ENCODE data around the gene MPZL1.

MPZL1 gene

GRCh38 chr1:167775178-167775577 lies 53.4 kb downstream of the MPZL1 start:
- Histone ChIP-seq H3K27ac (ENCODE audit: low read length) (no peak overlapping the region), H3K9me3 (ENCODE audit: insufficient read depth, low read depth, low read length) (no peaks in the 10 kb centered on the region), H3K27me3 (ENCODE audit: insufficient read depth, low read length) (no peaks in the 10 kb centered on the region; the same call in 1 of the 2 replicates), H3K4me1 (ENCODE audit: insufficient read depth, low read length) (peaks cover 3% of the 10 kb centered on the region; the same call in 1 of the 2 replicates), H3K36me3 (ENCODE audit: insufficient read depth, low read depth, low read length) (peaks cover 72% of the 10 kb centered on the region), H3K4me3 (ENCODE audit: low read length) (no peak overlapping the region), H3K9ac (ENCODE audit: low read depth, low read length) (no peak overlapping the region)

GRCh38 chr1:167776151-167776550 lies 54.4 kb downstream of the MPZL1 start:
- H3K4me1 ChIP-seq (ENCODE audit: insufficient read depth, low read length) = no peaks in the 10 kb centered on the region
- H3K36me3 ChIP-seq (ENCODE audit: insufficient read depth, low read depth, low read length) = peaks cover 72% of the 10 kb centered on the region
- H3K27me3 ChIP-seq (ENCODE audit: insufficient read depth, low read length) = no peaks in the 10 kb centered on the region; the same call in 1 of the 2 replicates
- H3K27ac ChIP-seq (ENCODE audit: low read length) = no peak overlapping the region
- no peak overlapping the region for H3K9ac ChIP-seq (ENCODE audit: low read depth, low read length)
- no peak overlapping the region for H3K4me3 ChIP-seq (ENCODE audit: low read length)
- H3K9me3 ChIP-seq (ENCODE audit: insufficient read depth, low read depth, low read length) = no peaks in the 10 kb centered on the region

- no peaks in the 10 kb centered on the region for H3K4me1 ChIP-seq (ENCODE audit: insufficient read depth, low read length)
- no peaks in the 10 kb centered on the region for H3K9me3 ChIP-seq (ENCODE audit: insufficient read depth, low read depth, low read length)
- H3K27me3 ChIP-seq (ENCODE audit: insufficient read depth, low read length) = no peaks in the 10 kb centered on the region; the same call in 1 of the 2 replicates
- no peak overlapping the region for H3K27ac ChIP-seq (ENCODE audit: low read length)
- H3K36me3 ChIP-seq (ENCODE audit: insufficient read depth, low read depth, low read length) = peaks cover 72% of the 10 kb centered on the region
- no peak overlapping the region for H3K4me3 ChIP-seq (ENCODE audit: low read length)
- H3K9ac ChIP-seq (ENCODE audit: low read depth, low read length) = no peak overlapping the region
Observed at GRCh38 chr1:167776616-167777268, 55.0 kb downstream of the MPZL1 start.

- H3K27ac ChIP-seq (ENCODE audit: low read length) = no peak overlapping the region
- no peaks in the 10 kb centered on the region for H3K9me3 ChIP-seq (ENCODE audit: insufficient read depth, low read depth, low read length)
- H3K27me3 ChIP-seq (ENCODE audit: insufficient read depth, low read length) = no peaks in the 10 kb centered on the region; the same call in 1 of the 2 replicates
- H3K36me3 ChIP-seq (ENCODE audit: insufficient read depth, low read depth, low read length) = peaks cover 69% of the 10 kb centered on the region
- H3K4me1 ChIP-seq (ENCODE audit: insufficient read depth, low read length) = no peaks in the 10 kb centered on the region
- H3K4me3 ChIP-seq (ENCODE audit: low read length) = no peak overlapping the region
- no peak overlapping the region for H3K9ac ChIP-seq (ENCODE audit: low read depth, low read length)
Observed at GRCh38 chr1:167777269-167777650, 55.5 kb downstream of the MPZL1 start.

GRCh38 chr1:167781558-167781957 lies 59.8 kb downstream of the MPZL1 start:
- Histone ChIP-seq H3K27me3 (ENCODE audit: insufficient read depth, low read length) (no peaks in the 10 kb centered on the region), H3K4me3 (ENCODE audit: low read length) (no peak overlapping the region), H3K9ac (ENCODE audit: low read depth, low read length) (no peak overlapping the region), H3K27ac (ENCODE audit: low read length) (no peak overlapping the region), H3K9me3 (ENCODE audit: insufficient read depth, low read depth, low read length) (no peaks in the 10 kb centered on the region), H3K36me3 (ENCODE audit: insufficient read depth, low read depth, low read length) (peaks cover 29% of the 10 kb centered on the region), H3K4me1 (ENCODE audit: insufficient read depth, low read length) (no peaks in the 10 kb centered on the region)

GRCh38 chr1:167782946-167783345 lies 61.2 kb downstream of the MPZL1 start:
- Histone ChIP-seq H3K9ac (ENCODE audit: low read depth, low read length) (no peak overlapping the region), H3K4me3 (ENCODE audit: low read length) (no peak overlapping the region), H3K4me1 (ENCODE audit: insufficient read depth, low read length) (no peaks in the 10 kb centered on the region), H3K36me3 (ENCODE audit: insufficient read depth, low read depth, low read length) (peaks cover 28% of the 10 kb centered on the region), H3K9me3 (ENCODE audit: insufficient read depth, low read depth, low read length) (no peaks in the 10 kb centered on the region), H3K27ac (ENCODE audit: low read length) (no peak overlapping the region), H3K27me3 (ENCODE audit: insufficient read depth, low read length) (no peaks in the 10 kb centered on the region)

GRCh38 chr1:167784876-167785550 lies 63.2 kb downstream of the MPZL1 start:
- no peak overlapping the region for H3K9ac ChIP-seq (ENCODE audit: low read depth, low read length)
- no peaks in the 10 kb centered on the region for H3K9me3 ChIP-seq (ENCODE audit: insufficient read depth, low read depth, low read length)
- H3K36me3 ChIP-seq (ENCODE audit: insufficient read depth, low read depth, low read length) = peaks cover 38% of the 10 kb centered on the region
- no peak overlapping the region for H3K4me3 ChIP-seq (ENCODE audit: low read length)
- H3K4me1 ChIP-seq (ENCODE audit: insufficient read depth, low read length) = no peaks in the 10 kb centered on the region
- no peaks in the 10 kb centered on the region for H3K27me3 ChIP-seq (ENCODE audit: insufficient read depth, low read length)
- no peak overlapping the region for H3K27ac ChIP-seq (ENCODE audit: low read length)

GRCh38 chr1:167786502-167786901 lies 64.7 kb downstream of the MPZL1 start:
- H3K9ac ChIP-seq (ENCODE audit: low read depth, low read length) = no peak overlapping the region
- H3K36me3 ChIP-seq (ENCODE audit: insufficient read depth, low read depth, low read length) = peaks cover 36% of the 10 kb centered on the region
- no peak overlapping the region for H3K4me3 ChIP-seq (ENCODE audit: low read length)
- H3K27ac ChIP-seq (ENCODE audit: low read length) = no peak overlapping the region
- H3K4me1 ChIP-seq (ENCODE audit: insufficient read depth, low read length) = no peaks in the 10 kb centered on the region
- H3K9me3 ChIP-seq (ENCODE audit: insufficient read depth, low read depth, low read length) = no peaks in the 10 kb centered on the region
- H3K27me3 ChIP-seq (ENCODE audit: insufficient read depth, low read length) = no peaks in the 10 kb centered on the region

GRCh38 chr1:167789501-167789900 lies 67.7 kb downstream of the MPZL1 start:
- no peak overlapping the region for H3K27ac ChIP-seq (ENCODE audit: low read length)
- H3K4me3 ChIP-seq (ENCODE audit: low read length) = no peak overlapping the region
- no peaks in the 10 kb centered on the region for H3K9me3 ChIP-seq (ENCODE audit: insufficient read depth, low read depth, low read length)
- H3K27me3 ChIP-seq (ENCODE audit: insufficient read depth, low read length) = no peaks in the 10 kb centered on the region
- peaks cover 36% of the 10 kb centered on the region for H3K36me3 ChIP-seq (ENCODE audit: insufficient read depth, low read depth, low read length)
- H3K9ac ChIP-seq (ENCODE audit: low read depth, low read length) = no peak overlapping the region
- no peaks in the 10 kb centered on the region for H3K4me1 ChIP-seq (ENCODE audit: insufficient read depth, low read length)

- Histone ChIP-seq H3K4me3 (ENCODE audit: low read length) (no peak overlapping the region), H3K9ac (ENCODE audit: low read depth, low read length) (no peak overlapping the region), H3K9me3 (ENCODE audit: insufficient read depth, low read depth, low read length) (no peaks in the 10 kb centered on the region), H3K27me3 (ENCODE audit: insufficient read depth, low read length) (no peaks in the 10 kb centered on the region), H3K4me1 (ENCODE audit: insufficient read depth, low read length) (no peaks in the 10 kb centered on the region), H3K36me3 (ENCODE audit: insufficient read depth, low read depth, low read length) (peaks cover 36% of the 10 kb centered on the region), H3K27ac (ENCODE audit: low read length) (no peak overlapping the region)
Observed at GRCh38 chr1:167790117-167790516, 68.3 kb downstream of the MPZL1 start.

GRCh38 chr1:167791281-167792187 lies 69.8 kb downstream of the MPZL1 start:
- no peaks in the 10 kb centered on the region for H3K9me3 ChIP-seq (ENCODE audit: insufficient read depth, low read depth, low read length)
- no peak overlapping the region for H3K4me3 ChIP-seq (ENCODE audit: low read length)
- H3K27ac ChIP-seq (ENCODE audit: low read length) = no peak overlapping the region
- H3K4me1 ChIP-seq (ENCODE audit: insufficient read depth, low read length) = peaks cover 9% of the 10 kb centered on the region; the same call in 1 of the 2 replicates
- H3K27me3 ChIP-seq (ENCODE audit: insufficient read depth, low read length) = no peaks in the 10 kb centered on the region
- H3K36me3 ChIP-seq (ENCODE audit: insufficient read depth, low read depth, low read length) = peaks cover 36% of the 10 kb centered on the region
- no peak overlapping the region for H3K9ac ChIP-seq (ENCODE audit: low read depth, low read length)

Measured in iPS-20b (cell line).